ENCODE data around the gene ATP2C2.
"Not testable (repeated sequence)": the region's sequence is repeated elsewhere in the genome, so short reads cannot be mapped to it uniquely, and the experiment has no call there.

ATP2C2 gene, protein sequence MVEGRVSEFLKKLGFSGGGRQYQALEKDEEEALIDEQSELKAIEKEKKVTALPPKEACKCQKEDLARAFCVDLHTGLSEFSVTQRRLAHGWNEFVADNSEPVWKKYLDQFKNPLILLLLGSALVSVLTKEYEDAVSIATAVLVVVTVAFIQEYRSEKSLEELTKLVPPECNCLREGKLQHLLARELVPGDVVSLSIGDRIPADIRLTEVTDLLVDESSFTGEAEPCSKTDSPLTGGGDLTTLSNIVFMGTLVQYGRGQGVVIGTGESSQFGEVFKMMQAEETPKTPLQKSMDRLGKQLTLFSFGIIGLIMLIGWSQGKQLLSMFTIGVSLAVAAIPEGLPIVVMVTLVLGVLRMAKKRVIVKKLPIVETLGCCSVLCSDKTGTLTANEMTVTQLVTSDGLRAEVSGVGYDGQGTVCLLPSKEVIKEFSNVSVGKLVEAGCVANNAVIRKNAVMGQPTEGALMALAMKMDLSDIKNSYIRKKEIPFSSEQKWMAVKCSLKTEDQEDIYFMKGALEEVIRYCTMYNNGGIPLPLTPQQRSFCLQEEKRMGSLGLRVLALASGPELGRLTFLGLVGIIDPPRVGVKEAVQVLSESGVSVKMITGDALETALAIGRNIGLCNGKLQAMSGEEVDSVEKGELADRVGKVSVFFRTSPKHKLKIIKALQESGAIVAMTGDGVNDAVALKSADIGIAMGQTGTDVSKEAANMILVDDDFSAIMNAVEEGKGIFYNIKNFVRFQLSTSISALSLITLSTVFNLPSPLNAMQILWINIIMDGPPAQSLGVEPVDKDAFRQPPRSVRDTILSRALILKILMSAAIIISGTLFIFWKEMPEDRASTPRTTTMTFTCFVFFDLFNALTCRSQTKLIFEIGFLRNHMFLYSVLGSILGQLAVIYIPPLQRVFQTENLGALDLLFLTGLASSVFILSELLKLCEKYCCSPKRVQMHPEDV

DNA sequence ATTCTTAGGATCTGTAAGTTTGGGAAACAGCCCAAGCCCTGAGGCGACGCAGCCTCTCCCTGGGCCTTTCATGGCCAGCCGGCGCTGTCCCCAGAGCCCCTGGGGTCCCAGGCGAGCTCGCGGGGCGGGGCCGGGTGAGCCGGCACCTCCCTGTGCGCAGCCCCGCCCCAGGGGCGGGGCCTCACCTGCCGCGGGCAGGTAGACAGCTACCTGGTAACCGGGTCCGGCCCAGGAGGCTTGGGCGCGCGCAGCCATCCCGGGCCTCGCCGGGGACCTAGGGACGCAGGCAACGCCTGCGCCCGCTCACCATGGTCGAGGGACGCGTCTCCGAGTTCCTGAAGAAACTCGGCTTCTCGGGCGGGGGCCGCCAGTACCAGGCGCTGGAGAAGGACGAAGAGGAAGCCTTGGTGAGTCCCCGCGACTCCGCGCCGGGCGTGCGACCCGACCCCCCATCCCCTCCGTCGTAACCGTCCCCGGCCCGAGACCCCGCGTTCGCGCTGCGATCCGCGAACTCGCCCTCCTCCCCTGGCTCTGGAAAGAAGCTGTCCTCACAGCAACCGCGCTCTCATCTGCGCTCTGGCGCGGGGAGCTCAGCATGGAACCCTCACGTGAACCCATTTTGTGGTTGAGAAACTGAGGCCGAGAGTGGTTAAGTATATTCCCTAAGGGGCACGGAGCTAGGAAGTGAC is at the start of gene ATP2C2:
ATP2C2 (plus strand) TSS at position 231 of the 689 bp plus-strand sequence; CDS start at position 309, 78 bp downstream.
- DNase-seq (ENCODE audit: low spot score), result no peak

GRCh38 chr16:84319146-84319760 is 49.1 kb upstream of the ATP2C2 start:
- no peak for DNase-seq (ENCODE audit: low spot score)

DNA sequence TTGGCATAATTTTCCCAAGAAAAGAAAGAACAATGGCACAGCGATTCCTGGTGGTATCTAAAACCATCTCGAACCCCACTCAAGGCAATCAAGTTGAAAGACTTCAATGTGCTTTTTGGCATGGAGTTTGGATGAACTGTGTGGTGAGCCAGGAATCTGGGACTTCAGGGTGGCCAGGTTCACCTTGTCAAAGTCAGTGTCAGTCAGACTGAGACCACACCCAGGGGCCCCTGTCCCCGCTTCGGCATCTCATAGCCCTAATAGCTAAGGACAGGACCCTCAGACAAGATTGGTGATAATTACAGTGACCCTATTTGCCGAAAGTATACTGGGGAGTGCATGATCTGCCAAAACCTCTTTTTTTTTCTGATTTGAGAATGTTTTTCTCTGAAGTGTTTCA is 47.8 kb upstream of the ATP2C2 start:
- no peak for DNase-seq (ENCODE audit: low spot score)

DNA sequence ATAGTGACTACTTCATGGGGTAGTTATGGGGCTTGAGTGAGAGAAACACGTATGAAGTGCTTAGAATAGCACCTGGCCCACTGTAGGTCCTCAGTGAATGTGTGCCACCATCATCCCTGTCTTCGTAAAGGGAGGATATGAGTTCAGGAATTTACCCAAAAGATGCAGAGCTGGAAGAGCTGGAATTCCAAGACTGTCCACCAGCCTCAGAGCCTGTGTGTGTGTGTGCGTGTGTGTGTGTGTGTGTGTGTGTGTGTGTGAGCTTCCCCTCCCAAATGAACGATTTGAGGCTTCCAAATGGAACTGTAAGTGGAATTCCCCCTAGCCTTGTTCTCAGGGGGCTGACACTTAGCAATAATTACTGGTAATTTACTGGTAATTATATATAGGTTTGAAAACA is 46.4 kb upstream of the ATP2C2 start:
- no peak for DNase-seq (ENCODE audit: low spot score)

DNA sequence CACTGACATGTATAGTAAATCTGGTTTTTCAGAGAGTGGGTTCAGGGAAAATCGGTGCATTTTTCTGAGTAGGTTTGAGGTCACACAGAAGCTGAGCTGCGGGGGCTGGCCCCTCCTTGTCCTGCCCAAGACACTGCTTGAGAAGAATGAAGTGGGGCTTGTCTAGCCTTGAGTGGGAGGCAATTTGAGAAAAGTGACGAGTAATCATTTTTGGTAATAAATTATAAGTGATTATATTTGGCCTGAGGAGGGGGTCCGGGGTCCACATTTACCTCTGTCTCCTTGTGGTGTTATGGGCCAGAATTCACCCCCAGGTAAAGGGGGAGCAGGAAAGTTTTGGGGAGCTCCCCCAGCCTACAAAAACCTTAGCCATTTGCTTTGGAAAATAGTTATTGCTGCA is 45.6 kb upstream of the ATP2C2 start:
- no peak for DNase-seq (ENCODE audit: low spot score)

- no peak for DNase-seq (ENCODE audit: low spot score)
These were observed 44.7 kb upstream of the ATP2C2 start for GRCh38 chr16:84323606-84324005.

DNA sequence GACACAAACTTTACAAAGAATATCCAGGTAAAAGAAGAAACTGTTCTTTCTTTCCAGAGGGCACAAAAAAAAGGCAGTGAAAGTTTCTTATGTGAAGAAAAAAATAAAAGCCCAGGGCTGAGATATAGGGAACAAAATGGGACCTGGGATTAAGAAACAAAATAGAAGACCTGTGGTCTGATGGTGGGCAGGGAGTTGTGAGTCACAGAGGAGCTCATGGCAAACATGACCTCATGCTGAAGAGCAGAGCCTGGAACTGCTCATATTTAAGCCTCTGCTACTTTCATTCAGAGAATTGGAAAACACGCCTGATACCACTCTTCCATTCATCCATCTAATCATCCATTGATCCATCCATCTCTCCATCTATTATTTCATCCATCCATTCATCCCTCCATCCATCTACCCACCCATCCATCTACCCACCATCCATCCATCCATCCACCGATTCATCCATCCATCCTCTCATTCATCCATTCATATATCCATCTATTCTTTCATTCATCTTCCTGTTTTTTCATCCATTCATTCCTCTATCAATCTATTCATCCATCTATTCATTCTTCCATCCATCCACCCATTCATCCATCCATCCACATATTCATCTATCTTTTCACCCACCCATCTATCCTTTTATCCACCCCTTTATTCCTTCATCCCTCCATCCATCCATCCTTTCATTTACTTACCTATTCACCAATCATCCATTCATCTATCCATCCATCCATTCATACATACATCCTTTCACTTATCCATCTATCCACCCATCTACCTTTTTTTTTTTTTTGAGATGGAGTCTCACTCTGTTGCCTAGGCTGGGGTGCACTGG is 43.7 kb upstream of the ATP2C2 start:
- DNase-seq (ENCODE audit: low spot score), result no peak

DNA sequence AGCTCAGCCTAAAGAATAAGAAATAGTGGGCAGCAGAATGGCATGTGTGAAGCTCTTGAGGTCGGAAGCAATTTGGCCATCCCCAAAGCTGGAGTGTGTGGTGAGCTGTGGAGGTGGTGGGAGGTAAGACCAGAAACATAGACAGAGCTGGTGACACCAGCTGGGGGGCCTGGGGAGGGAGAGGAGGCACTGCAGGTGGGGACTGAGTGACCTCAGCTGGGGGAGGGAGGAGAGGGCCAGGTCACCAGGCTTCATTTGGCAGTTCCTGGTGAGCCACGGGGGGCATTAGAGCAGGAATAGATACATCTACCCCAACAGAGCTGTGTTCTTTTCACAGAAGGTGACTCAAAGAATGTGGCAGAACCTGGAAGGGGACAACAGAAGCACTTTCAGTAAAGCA is 41.8 kb upstream of the ATP2C2 start:
- DNase-seq (ENCODE audit: low spot score), result no peak

- no peak for DNase-seq (ENCODE audit: low spot score)
These were observed 40.3 kb upstream of the ATP2C2 start for GRCh38 chr16:84327926-84328505.

- no peak for DNase-seq (ENCODE audit: low spot score)
These were observed 39.3 kb upstream of the ATP2C2 start for GRCh38 chr16:84329016-84329415.

- no peak for DNase-seq (ENCODE audit: low spot score)
These were observed 38.3 kb upstream of the ATP2C2 start for GRCh38 chr16:84329843-84330684.

DNA sequence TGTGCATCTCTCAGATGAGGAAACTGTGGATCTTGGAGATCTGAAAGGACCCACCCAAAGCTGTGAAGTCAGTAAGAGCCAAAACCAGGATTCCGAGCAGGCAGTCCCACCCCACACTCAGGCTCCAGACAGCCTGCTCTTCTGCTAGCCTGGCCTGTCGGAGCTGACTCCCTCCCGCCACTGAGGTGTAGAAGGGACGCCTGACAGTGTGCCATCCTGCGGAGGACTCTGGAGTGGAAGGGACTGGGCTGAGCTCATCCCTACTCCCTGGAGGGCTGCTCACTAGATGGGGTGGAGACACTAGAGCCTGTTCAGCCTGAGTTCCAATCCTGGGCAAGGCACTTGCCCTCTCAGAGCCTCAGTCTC is 37.7 kb upstream of the ATP2C2 start:
- DNase-seq (ENCODE audit: low spot score), result no peak

- no peak for DNase-seq (ENCODE audit: low spot score)
These were observed 36.1 kb upstream of the ATP2C2 start for GRCh38 chr16:84331998-84332780.

GRCh38 chr16:84332975-84333684 is 35.2 kb upstream of the ATP2C2 start:
- DNase-seq (ENCODE audit: low spot score), result no peak

GRCh38 chr16:84334058-84334457 is 34.3 kb upstream of the ATP2C2 start:
- no peak for DNase-seq (ENCODE audit: low spot score)

DNA sequence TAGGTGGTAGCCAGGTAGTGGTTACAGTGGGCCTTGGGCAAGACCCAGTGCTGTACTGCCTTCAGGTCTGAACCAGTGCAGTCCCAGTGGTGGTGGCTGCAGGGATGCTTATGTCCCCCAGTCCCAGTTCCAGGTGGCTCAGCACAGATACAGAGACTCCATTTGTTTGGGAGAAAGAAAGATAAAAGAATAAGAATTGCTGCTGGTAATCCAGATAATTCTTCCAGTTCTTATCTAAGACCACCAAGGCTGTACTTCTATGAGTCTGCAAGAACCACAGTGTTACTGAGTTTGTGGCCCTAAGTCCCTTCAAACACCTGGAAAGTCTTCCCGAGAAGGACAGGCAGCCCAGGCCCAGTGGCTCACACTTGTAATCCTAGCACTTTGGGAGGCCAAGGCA is 33.9 kb upstream of the ATP2C2 start:
- no peak for DNase-seq (ENCODE audit: low spot score)

GRCh38 chr16:84337236-84337635 is 31.1 kb upstream of the ATP2C2 start:
- not testable (repeated sequence) for DNase-seq (ENCODE audit: low spot score)

DNA sequence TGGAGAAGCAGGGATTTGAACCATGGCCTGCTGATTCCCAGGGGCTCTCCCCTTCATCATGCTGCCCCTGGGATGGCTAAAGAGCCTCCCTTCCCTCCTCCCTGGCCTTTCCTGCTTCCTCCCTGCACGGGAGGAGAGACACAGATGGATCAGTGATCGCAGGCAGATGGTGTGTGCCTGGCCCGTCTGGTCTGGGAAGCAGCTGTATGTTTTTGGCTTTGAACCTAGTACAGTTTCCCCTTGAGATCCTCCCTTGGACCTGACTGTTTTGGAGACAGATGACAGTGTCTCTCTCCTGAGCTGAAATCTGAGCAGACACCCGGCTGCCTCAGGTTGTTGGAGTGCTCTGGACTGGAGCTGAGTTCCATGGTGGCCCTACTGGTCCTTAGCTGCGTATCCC is 29.0 kb upstream of the ATP2C2 start:
- DNase-seq (ENCODE audit: low spot score), result no peak

Measured in GM03348 (cell line).